Kidney epithelial cell (primary cell): ENCODE measurements around the gene DUSP2. TPM values are rescaled to one million over a fixed set of nuclear protein-coding genes. Genes with fewer than 3 reads are reported as not detected.

Experiments
- DNase-seq: peaks from one replicate; pipeline ENCODE4 v3.0.0-alpha.2; 2010; ENCODE audit warnings: low read depth
- H3K27me3 ChIP-seq: 2 replicates; pipeline ENCODE4 v1.6.0; 2011; ENCODE audit warnings: low read length; ENCODE audit not compliant: control insufficient read depth, insufficient read depth
- H3K36me3 ChIP-seq: 2 replicates; pipeline ENCODE4 v1.5.1; 2011; ENCODE audit warnings: low read length; ENCODE audit not compliant: control insufficient read depth, insufficient read depth
- H3K4me3 ChIP-seq: 2 replicates; pipeline ENCODE4 v1.5.1; 2011; ENCODE audit warnings: low read depth, mild to moderate bottlenecking, control low read depth, low read length
- total RNA-seq: library from RNA; depleted of rRNA; stranded (reverse); fragments of >200 nt; gene quantifications from 2 replicates; pipeline ENCODE4 v1.2.3, GENCODE V29; 2015
- TF ChIP-seq, protein P1 (sequence below): IDR thresholded peaks from 2 replicates; pipeline ENCODE4 v1.5.1; 2011; ENCODE audit warnings: mild to moderate bottlenecking, moderate library complexity, low read length, control low read depth, inconsistent platforms; ENCODE audit not compliant: insufficient read depth, poor library complexity, severe bottlenecking

The DUSP2 gene
- total RNA-seq, 1 donor from 2014 or later: 1.7 TPM

DNA sequence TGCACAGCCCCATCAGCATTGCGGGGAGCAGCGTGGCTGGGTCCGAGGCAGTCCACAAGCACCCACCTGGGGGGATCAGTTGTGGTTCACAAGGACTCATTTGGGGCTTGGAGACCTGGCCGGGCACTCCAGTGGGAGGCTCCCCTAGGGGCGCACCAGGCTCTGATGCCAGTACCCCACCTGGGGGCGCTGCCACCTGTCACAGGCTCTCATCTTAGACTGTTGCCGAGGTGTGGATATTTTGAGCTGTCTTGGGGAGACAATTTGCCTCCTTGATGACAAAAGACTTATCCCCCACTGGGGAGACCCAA lies 31.9 kb downstream of the DUSP2 start:
- TF ChIP-seq, protein P1, sequence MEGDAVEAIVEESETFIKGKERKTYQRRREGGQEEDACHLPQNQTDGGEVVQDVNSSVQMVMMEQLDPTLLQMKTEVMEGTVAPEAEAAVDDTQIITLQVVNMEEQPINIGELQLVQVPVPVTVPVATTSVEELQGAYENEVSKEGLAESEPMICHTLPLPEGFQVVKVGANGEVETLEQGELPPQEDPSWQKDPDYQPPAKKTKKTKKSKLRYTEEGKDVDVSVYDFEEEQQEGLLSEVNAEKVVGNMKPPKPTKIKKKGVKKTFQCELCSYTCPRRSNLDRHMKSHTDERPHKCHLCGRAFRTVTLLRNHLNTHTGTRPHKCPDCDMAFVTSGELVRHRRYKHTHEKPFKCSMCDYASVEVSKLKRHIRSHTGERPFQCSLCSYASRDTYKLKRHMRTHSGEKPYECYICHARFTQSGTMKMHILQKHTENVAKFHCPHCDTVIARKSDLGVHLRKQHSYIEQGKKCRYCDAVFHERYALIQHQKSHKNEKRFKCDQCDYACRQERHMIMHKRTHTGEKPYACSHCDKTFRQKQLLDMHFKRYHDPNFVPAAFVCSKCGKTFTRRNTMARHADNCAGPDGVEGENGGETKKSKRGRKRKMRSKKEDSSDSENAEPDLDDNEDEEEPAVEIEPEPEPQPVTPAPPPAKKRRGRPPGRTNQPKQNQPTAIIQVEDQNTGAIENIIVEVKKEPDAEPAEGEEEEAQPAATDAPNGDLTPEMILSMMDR: no peak
- H3K4me3 ChIP-seq: no peak overlapping the region
- DNase-seq: no peak
- H3K27me3 ChIP-seq: peaks cover 37% of the 10 kb centered on the region
- no peaks in the 10 kb centered on the region for H3K36me3 ChIP-seq

DNA sequence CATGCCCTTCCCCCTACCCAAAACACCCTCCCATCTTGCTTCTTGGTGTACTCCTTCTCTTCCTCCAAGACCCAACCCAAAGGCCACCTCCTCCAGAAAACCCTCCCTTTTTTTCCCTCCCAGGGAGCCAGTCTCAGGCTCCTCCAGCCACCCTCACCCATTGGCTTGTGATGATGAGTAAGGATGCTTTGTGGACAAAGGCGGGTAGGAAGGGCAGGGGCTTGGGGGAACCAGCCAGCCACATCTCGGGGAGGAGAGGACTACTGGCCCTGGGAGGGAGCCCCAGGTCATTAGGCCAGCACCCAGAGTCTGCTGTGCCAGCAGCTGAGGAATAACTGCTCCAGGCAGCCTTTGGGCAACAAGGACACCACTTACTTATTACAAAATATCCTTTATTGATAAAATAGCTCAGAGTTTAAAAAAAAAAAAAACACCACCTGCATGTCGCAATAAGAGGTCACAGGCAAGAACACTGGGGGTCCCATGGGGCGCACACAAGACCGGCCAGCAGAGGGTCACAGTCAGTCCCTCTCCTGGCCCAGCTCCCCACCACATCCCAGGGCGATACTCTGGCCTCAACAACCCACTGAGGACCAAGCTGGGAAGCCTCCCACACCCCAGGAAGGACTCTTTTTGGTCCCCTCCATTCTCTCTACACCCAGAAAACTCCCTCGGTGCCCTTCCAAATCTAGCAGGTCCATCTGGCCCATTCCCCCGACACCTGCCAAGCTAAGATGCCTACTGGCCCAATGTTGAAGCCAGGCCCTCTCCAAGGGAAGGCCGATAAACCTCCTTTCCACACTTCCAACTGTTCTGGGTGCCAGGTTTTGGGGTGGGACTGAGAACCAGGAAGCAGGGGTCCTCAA lies 32.5 kb downstream of the DUSP2 start:
- Histone ChIP-seq H3K27me3 (peaks cover 38% of the 10 kb centered on the region), H3K4me3 (no peak overlapping the region), H3K36me3 (no peaks in the 10 kb centered on the region)
- TF ChIP-seq, protein P1: no peak
- no peak for DNase-seq

DNA sequence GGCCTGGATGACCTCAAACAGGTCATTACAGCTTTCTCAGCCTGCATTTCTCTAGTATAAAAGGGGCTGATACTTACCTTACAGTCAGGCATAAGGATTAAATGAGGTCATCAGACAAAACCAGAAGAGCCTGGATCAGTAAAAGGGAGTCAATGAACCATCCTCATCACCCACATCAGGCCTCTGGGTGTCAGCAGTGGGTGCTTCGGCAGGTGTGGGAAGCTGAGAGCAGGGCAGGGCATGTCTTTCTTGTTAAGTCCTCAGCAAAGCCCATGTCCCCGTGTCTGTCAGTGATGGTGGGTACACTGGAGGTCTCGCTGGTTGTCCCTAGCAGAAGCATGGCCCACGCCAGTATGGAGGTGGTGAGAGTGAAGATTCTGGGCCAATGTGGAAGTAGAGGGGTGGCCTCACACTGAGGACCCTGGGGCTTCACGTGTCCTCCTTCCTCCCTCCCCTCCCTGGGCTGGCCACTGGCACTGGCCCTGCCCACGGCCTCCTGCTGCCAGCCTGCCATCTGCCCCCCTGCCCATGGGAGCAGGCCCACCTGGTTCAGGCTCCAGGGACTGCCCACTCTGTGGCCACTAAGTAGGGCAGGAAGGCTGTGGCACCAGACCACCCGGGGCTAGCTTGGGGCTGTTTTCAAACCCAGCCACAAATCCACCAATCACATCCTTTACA lies 33.3 kb downstream of the DUSP2 start:
- DNase-seq: no peak
- H3K27me3 ChIP-seq: peaks cover 32% of the 10 kb centered on the region
- no peak overlapping the region for H3K4me3 ChIP-seq
- no peaks in the 10 kb centered on the region for H3K36me3 ChIP-seq
- TF ChIP-seq, protein P1: no peak

DNA sequence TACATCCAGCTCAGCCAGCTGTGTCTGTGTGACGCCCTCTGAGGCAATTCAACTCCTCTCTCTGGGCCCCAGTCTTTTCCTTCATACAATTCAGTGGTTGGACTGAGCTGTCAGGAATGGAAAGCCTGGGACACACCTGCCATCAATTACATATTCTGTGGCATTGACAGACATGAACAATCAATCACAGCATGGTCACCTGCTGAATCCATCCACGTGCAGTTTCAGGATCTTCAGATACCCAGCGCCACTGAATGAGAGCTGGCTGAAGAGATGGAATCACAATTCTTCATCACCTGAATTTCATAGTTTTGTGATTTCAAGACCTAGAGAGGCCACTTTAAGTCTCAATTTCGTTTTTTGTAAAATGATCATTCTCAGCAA lies 34.0 kb downstream of the DUSP2 start:
- no peaks in the 10 kb centered on the region for H3K36me3 ChIP-seq
- TF ChIP-seq, protein P1: no peak
- no peak for DNase-seq
- no peak overlapping the region for H3K4me3 ChIP-seq
- H3K27me3 ChIP-seq: peaks cover 31% of the 10 kb centered on the region

DNA sequence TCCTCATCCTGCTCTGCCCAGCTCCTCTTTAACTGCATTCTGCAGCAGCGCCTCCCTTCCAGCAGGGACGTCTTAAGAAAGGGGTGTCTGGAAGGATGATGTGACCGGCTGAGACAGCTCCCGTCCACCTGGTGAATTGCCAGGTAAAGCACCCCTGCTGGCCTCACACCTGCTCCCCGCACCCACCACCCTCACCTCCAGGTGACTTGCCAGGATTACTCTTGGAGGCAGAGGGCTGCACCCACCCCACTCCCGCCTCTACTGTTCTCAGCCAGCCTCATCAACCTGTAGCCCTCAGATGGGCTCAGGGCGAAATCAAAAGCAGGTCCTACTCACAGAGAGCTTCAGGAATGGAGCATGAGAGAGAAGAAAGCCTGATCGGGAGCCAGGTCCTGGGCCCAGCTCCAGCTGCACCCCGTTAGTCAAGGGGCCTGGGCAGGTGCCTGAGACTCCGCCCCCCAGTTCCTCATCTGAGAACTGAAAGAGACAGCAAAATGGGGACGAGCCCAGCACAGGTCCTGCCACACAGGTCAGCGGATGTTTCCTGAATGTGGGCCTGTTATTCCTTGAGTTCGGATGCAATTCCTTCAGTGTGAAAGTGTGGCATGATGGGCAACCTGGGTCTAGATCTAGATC lies 34.5 kb downstream of the DUSP2 start:
- TF ChIP-seq, protein P1: no peak
- Histone ChIP-seq H3K27me3 (peaks cover 26% of the 10 kb centered on the region), H3K36me3 (no peaks in the 10 kb centered on the region), H3K4me3 (no peak overlapping the region)
- no peak for DNase-seq
